ENCODE results near the gene ELMOD1.

GRCh38 chr11:107708792-107709191, 117.8 kb downstream of the ELMOD1 start:
- TF ChIP-seq CTCF (IDR thresholded peaks at IDR 0.05 in 2 of 3, conservative IDR thresholded peaks at IDR 0.05 in 1 of 3; ENCODE audit: control insufficient read depth in 2 of 3, extremely low read depth in 1 of 3, insufficient read depth in 1 of 3, low read depth in 3 of 3, low read length in 3 of 3) (no peak), ZNF274 (IDR thresholded peaks at IDR 0.05; ENCODE audit: insufficient read depth, insufficient read length) (no peak), ZZZ3 (IDR thresholded peaks at IDR 0.05; ENCODE audit: control insufficient read depth, insufficient read length, low read depth) (no peak), SMARCA5 (IDR thresholded peaks at IDR 0.05) (no peak)

All from GM12878 (cell line).